Smooth muscle cell (in vitro differentiated cells): ENCODE measurements around the gene FAM171A2. TPM values are rescaled to one million over a fixed set of nuclear protein-coding genes. Genes with fewer than 3 reads are reported as not detected.
A peak's percentile ranks its signal among the peaks of the same experiment; 100 is the strongest.
"Not testable (repeated sequence)": the region's sequence is repeated elsewhere in the genome, so short reads cannot be mapped to it uniquely, and the experiment has no call there.

ENCODE experiments used
- DNase-seq: peaks from one replicate; lab custom pipeline; 2025; ENCODE audit not compliant: unreplicated experiment; lab: John Stamatoyannopoulos, UW
- H2AFZ ChIP-seq: fragments of 200-600 bp; sonication (generic); 2 replicates; pipeline ENCODE4 v1.6.0; 2016; ENCODE audit warnings: antibody characterized with exemption, low read depth, mild to moderate bottlenecking
- H3F3A ChIP-seq: fragments of 200-600 bp; sonication (generic); 2 replicates; pipeline ENCODE4 v1.6.0; 2017; ENCODE audit warnings: antibody characterized with exemption, low read depth
- H3K27ac ChIP-seq: fragments of 200-600 bp; sonication (generic); 2 replicates; pipeline ENCODE4 v1.5.1; 2016; ENCODE audit warnings: low read depth, mild to moderate bottlenecking
- H3K27me3 ChIP-seq: fragments of 200-600 bp; sonication (generic); 2 replicates; pipeline ENCODE4 v1.6.1; 2016; ENCODE audit warnings: low read depth, mild to moderate bottlenecking
- H3K36me3 ChIP-seq: fragments of 200-600 bp; sonication (generic); 2 replicates; pipeline ENCODE4 v1.5.1; 2016; ENCODE audit warnings: low read depth
- H3K4me1 ChIP-seq: fragments of 200-600 bp; sonication (generic); 2 replicates; pipeline ENCODE4 v1.5.1; 2016; ENCODE audit warnings: low read depth
- H3K4me2 ChIP-seq: fragments of 200-600 bp; sonication (generic); 2 replicates; pipeline ENCODE4 v1.6.0; 2016; ENCODE audit warnings: mild to moderate bottlenecking
- H3K4me3 ChIP-seq: fragments of 200-600 bp; sonication (generic); 2 replicates; pipeline ENCODE4 v1.5.1; 2016; ENCODE audit warnings: mild to moderate bottlenecking
- H3K79me2 ChIP-seq: fragments of 200-600 bp; sonication (generic); 2 replicates; pipeline ENCODE4 v1.6.0; 2016; ENCODE audit warnings: low read depth, mild to moderate bottlenecking
- H3K9ac ChIP-seq: fragments of 200-600 bp; sonication (generic); 2 replicates; pipeline ENCODE4 v1.6.0; 2016; ENCODE audit warnings: low read depth
- H3K9me3 ChIP-seq: fragments of 200-600 bp; sonication (generic); replicated peaks from 2 replicates; pipeline ENCODE4 v1.5.1; 2016; ENCODE audit warnings: low read depth
- H4K20me1 ChIP-seq: fragments of 200-600 bp; sonication (generic); 2 replicates; pipeline ENCODE4 v1.6.0; 2016; ENCODE audit warnings: low read depth
- WGBS: methylation state at CpG from one replicate; pipeline ENCODE4 v1.1.7; 2016; ENCODE audit warnings: low lambda C conversion rate; 5-methylcytosine and 5-hydroxymethylcytosine counted together
- polyA plus RNA-seq: library from polyadenylated mRNA; unstranded; fragments of >200 nt; fragmentation: Nextera tagmentation; extraction: Ambion mirVana; gene quantifications from 2 replicates; pipeline ENCODE4 v1.2.1, GENCODE V29; 2016
- total RNA-seq: library from RNA; depleted of rRNA; stranded (reverse); fragments of >200 nt; gene quantifications from 2 replicates; pipeline ENCODE4 v1.2.3, GENCODE V29; 2014
- TF ChIP-seq, protein P1 (sequence below): fragments of 200-600 bp; sonication (generic); IDR thresholded peaks from 2 replicates; pipeline ENCODE4 v1.5.1; 2017; ENCODE audit warnings: borderline replicate concordance, mild to moderate bottlenecking, antibody characterized with exemption; ENCODE audit not compliant: insufficient read depth, poor library complexity, severe bottlenecking

The FAM171A2 gene
- total and polyA plus RNA-seq, 2 experiments from 2014 or later, result 28.4 to 31.5 TPM

- no peaks in the 10 kb centered on the region for H3K36me3 ChIP-seq
- H3K9ac ChIP-seq, result no peak overlapping the region
- no peaks in the 10 kb centered on the region for H3K79me2 ChIP-seq
- WGBS, result 76% methylated on average over 6 of the region's 6 CpGs
- H3F3A ChIP-seq, result peaks cover 4% of the 10 kb centered on the region
- H4K20me1 ChIP-seq, result peaks cover 10% of the 10 kb centered on the region
- H3K4me1 ChIP-seq, result no peaks in the 10 kb centered on the region
- H3K4me3 ChIP-seq, result no peak overlapping the region
- TF ChIP-seq, protein P1, sequence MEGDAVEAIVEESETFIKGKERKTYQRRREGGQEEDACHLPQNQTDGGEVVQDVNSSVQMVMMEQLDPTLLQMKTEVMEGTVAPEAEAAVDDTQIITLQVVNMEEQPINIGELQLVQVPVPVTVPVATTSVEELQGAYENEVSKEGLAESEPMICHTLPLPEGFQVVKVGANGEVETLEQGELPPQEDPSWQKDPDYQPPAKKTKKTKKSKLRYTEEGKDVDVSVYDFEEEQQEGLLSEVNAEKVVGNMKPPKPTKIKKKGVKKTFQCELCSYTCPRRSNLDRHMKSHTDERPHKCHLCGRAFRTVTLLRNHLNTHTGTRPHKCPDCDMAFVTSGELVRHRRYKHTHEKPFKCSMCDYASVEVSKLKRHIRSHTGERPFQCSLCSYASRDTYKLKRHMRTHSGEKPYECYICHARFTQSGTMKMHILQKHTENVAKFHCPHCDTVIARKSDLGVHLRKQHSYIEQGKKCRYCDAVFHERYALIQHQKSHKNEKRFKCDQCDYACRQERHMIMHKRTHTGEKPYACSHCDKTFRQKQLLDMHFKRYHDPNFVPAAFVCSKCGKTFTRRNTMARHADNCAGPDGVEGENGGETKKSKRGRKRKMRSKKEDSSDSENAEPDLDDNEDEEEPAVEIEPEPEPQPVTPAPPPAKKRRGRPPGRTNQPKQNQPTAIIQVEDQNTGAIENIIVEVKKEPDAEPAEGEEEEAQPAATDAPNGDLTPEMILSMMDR, result peak; percentile 73
- peak; percentile 23 for DNase-seq
- H2AFZ ChIP-seq, result no peak overlapping the region
- H3K27me3 ChIP-seq, result no peaks in the 10 kb centered on the region
- H3K9me3 ChIP-seq, result no peaks in the 10 kb centered on the region
- H3K27ac ChIP-seq, result no peak overlapping the region
- no peak overlapping the region for H3K4me2 ChIP-seq
Measured at GRCh38 chr17:44350733-44351226, 12.9 kb downstream of the FAM171A2 start.

GRCh38 chr17:44349553-44350070 lies 14.0 kb downstream of the FAM171A2 start:
- no peaks in the 10 kb centered on the region for H3K27me3 ChIP-seq
- no peak overlapping the region for H3K9ac ChIP-seq
- H3K4me2 ChIP-seq, result no peak overlapping the region
- H3K4me1 ChIP-seq, result no peaks in the 10 kb centered on the region
- H3K9me3 ChIP-seq, result no peaks in the 10 kb centered on the region
- no peak for DNase-seq
- H4K20me1 ChIP-seq, result peaks cover 10% of the 10 kb centered on the region
- H3K36me3 ChIP-seq, result no peaks in the 10 kb centered on the region
- no peaks in the 10 kb centered on the region for H3K79me2 ChIP-seq
- H2AFZ ChIP-seq, result no peak overlapping the region
- TF ChIP-seq, protein P1, result no peak
- WGBS, result 92% methylated on average over 12 of the region's 12 CpGs
- no peak overlapping the region for H3K4me3 ChIP-seq
- H3F3A ChIP-seq, result no peaks in the 10 kb centered on the region
- H3K27ac ChIP-seq, result no peak overlapping the region

DNA sequence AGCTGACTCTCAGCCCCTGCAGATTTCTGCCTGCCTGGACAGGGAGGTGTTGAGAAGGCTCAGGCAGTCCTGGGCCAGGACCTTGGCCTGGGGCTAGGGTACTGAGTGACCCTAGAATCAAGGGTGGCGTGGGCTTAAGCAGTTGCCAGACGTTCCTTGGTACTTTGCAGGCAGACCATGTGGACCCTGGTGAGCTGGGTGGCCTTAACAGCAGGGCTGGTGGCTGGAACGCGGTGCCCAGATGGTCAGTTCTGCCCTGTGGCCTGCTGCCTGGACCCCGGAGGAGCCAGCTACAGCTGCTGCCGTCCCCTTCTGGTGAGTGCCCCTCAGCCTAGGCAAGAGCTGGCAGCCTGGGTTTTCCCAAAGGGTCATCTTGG lies 14.7 kb downstream of the FAM171A2 start:
- no peak overlapping the region for H3K4me3 ChIP-seq
- no peak overlapping the region for H3K9ac ChIP-seq
- peaks cover 10% of the 10 kb centered on the region for H4K20me1 ChIP-seq
- H3K27me3 ChIP-seq, result no peaks in the 10 kb centered on the region
- TF ChIP-seq, protein P1, result no peak
- H3K4me1 ChIP-seq, result no peaks in the 10 kb centered on the region
- no peaks in the 10 kb centered on the region for H3K79me2 ChIP-seq
- H3K4me2 ChIP-seq, result no peak overlapping the region
- no peaks in the 10 kb centered on the region for H3F3A ChIP-seq
- no peak overlapping the region for H3K27ac ChIP-seq
- WGBS, result 85% methylated on average over 6 of the region's 6 CpGs
- no peaks in the 10 kb centered on the region for H3K9me3 ChIP-seq
- no peak overlapping the region for H2AFZ ChIP-seq
- H3K36me3 ChIP-seq, result no peaks in the 10 kb centered on the region
- no peak for DNase-seq

DNA sequence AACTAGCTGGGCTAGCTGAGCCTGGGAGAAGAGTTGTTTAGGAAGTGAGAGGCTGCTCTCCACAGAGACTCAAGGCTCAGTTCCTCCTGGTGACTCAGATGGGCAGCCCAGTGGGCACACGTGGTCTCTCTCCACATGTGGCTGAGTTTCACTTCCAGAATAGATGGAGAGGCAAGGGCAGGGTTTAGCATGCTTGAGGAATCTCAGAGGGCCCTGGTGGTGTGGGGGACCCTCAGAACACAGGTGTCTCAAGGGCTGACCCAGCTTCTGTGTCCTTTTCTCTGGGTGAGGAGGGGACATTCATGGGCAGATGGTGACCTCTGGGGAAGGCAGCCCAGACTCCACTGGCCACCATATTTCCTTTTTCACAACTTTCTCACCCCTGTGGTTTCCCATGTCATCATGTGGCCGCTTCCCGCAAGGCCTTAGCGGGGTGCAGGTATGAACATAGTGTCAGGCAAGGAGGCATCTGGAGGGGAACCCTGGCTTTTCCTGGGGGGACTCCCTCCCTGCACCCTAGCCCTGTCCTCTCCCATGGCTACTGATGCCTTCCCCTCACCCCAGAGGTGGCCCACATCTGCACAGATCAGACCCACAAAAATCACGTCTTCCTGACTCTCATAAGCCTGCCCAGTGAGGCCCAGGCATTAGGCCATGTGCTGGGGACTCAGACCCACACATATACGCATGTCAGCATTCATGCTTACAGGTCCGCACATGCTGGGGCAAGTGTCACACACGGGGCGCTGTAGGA lies 15.2 kb downstream of the FAM171A2 start:
- Histone ChIP-seq H3K4me1 (no peaks in the 10 kb centered on the region), H3K9ac (no peak overlapping the region), H3K9me3 (no peaks in the 10 kb centered on the region), H2AFZ (no peak overlapping the region), H3K4me2 (no peak overlapping the region), H4K20me1 (peaks cover 10% of the 10 kb centered on the region), H3K4me3 (no peak overlapping the region), H3K27me3 (no peaks in the 10 kb centered on the region), H3K27ac (no peak overlapping the region), H3F3A (no peaks in the 10 kb centered on the region), H3K36me3 (no peaks in the 10 kb centered on the region), H3K79me2 (no peaks in the 10 kb centered on the region)
- TF ChIP-seq, protein P1, result no peak
- 88% methylated on average over 9 of the region's 9 CpGs for WGBS
- no peak for DNase-seq

DNA sequence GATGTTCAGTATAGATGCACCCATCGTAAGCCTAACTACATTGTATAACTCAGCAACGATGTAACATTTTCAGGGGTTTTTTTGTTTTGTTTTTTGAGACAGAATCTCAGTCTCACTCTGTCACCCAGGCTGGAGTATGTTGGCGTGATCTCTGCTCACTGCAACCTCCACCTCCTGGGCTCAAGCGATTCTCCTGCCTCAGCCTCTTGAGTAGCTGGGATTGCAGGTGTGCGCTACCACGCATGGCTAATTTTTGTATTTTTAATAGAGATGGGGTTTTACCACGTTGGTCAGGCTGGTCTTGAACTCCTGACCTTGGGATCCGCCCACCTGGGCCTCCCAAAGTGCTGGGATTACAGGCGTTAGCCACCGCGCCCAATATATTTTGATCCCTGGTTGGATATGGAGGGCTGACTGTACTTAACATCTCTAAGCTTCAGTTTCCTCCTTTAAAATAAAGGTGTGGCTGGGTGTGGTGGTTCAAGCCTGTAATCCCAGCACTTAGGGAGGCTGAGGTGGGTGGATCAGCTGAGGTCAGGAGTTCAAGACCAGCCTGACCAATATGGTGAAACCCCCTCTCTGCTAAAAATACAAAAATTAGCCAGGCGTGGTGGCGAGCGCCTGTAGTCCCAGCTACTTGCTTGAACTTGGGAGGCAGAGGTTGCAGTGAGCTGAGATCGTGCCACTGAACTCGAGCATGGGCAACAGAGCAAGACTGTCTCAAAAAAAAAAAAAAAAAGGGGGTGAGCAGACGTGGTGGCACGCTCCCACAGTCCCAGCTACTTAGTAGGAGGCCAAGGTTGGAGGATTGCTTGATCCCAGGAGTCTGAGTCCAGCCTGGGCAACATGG lies 16.2 kb downstream of the FAM171A2 start:
- WGBS, result 96% methylated on average over 18 of the region's 18 CpGs
- not testable (repeated sequence) for H3K27ac ChIP-seq, H3K9ac ChIP-seq

More for the DNA sequence above, 16.2 kb downstream of the FAM171A2 start:
- DNase-seq, H3F3A ChIP-seq, H3K79me2 ChIP-seq, H3K36me3 ChIP-seq, H3K4me2 ChIP-seq, H3K9me3 ChIP-seq, H2AFZ ChIP-seq, H3K4me3 ChIP-seq, H3K27me3 ChIP-seq, H3K4me1 ChIP-seq: not testable (repeated sequence)
- H4K20me1 ChIP-seq, result peaks cover 10% of the 10 kb centered on the region
